Measurements from ENCODE around the gene PAQR3. TPM values are rescaled to one million over a fixed set of nuclear protein-coding genes. Genes with fewer than 3 reads are reported as not detected.

PAQR3 gene
- total and polyA plus RNA-seq, 8 donors, result 0.84 to 5.0 (median 2.5) TPM

- intact Hi-C loops (cut with DNase I), result no loop called here
- H3K36me3 ChIP-seq, result no peaks in the 10 kb centered on the region
- no peak for TF ChIP-seq CTCF (IDR thresholded peaks at IDR 0.05)
- no peaks in the 10 kb centered on the region for H3K9me3 ChIP-seq
- no peaks in the 10 kb centered on the region for H3K4me1 ChIP-seq
- no peaks in the 10 kb centered on the region for H3K27me3 ChIP-seq
- H3K27ac ChIP-seq, result no peak overlapping the region
- FAIRE-seq (no peak), DNase-seq (no peak), ATAC-seq (peak in 1 of 4 donors; percentile 47)
- no peak overlapping the region for H3K4me3 ChIP-seq
- WGBS, 2 donors, result 91 to 92% methylated on average over 1 of the region's 1 CpG
Measured at GRCh38 chr4:78971326-78971725, 32.1 kb upstream of the PAQR3 start.

DNA sequence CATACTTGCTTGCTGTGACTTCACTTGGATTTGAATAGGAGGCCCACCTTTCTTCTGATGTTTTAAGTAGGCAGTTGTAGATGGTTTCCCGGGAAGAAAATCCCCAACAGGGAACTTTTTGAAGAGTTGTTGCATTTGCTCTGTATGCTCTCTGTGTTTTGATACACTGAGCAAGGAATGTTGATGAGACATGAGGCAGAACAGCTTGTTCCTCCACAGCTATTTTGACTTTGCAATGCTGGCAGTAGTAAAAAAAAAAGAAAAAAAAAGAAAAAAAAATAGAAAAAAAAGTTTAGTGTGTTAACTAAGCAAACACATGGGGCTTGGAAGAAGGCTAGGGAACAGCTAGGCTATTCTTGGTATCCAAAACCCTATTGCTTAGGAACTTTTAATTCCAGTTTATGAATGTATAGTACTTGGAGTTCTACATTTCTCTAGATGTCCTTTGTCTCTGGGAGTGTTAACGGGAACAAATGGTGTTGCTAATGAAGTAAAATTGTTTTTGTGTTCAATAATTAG, 23.4 kb upstream of the PAQR3 start:
- whole genome bisulfite sequencing, 2 donors, result 84 to 90% methylated on average over 2 of the region's 2 CpGs
- DNase-seq (no peak), ATAC-seq (no peak), FAIRE-seq (no peak)
- Histone ChIP-seq H3K4me3 (no peak overlapping the region), H3K27me3 (no peaks in the 10 kb centered on the region), H3K27ac (no peak overlapping the region), H3K9me3 (no peaks in the 10 kb centered on the region), H3K36me3 (no peaks in the 10 kb centered on the region), H3K4me1 (no peaks in the 10 kb centered on the region)
- TF ChIP-seq CTCF (IDR thresholded peaks at IDR 0.05), result no peak
- intact Hi-C loops (cut with DNase I), result no loop called here

GRCh38 chr4:78960926-78961325, 21.7 kb upstream of the PAQR3 start:
- H3K36me3 ChIP-seq, result no peaks in the 10 kb centered on the region
- TF ChIP-seq CTCF (IDR thresholded peaks at IDR 0.05), result no peak
- no peak for DNase-seq
- H3K4me1 ChIP-seq, result no peaks in the 10 kb centered on the region
- 68 to 76% methylated on average over 3 of the region's 3 CpGs for WGBS, 2 donors
- H3K27ac ChIP-seq, result no peak overlapping the region
- no peaks in the 10 kb centered on the region for H3K27me3 ChIP-seq
- intact Hi-C loops (cut with DNase I), result no loop called here
- no peak overlapping the region for H3K4me3 ChIP-seq
- H3K9me3 ChIP-seq, result no peaks in the 10 kb centered on the region
- no peak for ATAC-seq
- no peak for FAIRE-seq

- H3K4me3 ChIP-seq, result no peak overlapping the region
- no peak overlapping the region for H3K27ac ChIP-seq
- TF ChIP-seq CTCF (IDR thresholded peaks at IDR 0.05), result no peak
- intact Hi-C loops (cut with DNase I), result loop anchor here in 2 of 3 donors (10.0 kb wide), 1 partner anchor 1258 kb away; no protein-coding TSS in a partner anchor
- no peak for ATAC-seq
- 82 to 86% methylated on average over 5 of the region's 5 CpGs for WGBS, 2 donors
- H3K4me1 ChIP-seq, result no peaks in the 10 kb centered on the region
- no peaks in the 10 kb centered on the region for H3K36me3 ChIP-seq
- FAIRE-seq, result no peak
- no peaks in the 10 kb centered on the region for H3K9me3 ChIP-seq
- no peak for DNase-seq
- no peaks in the 10 kb centered on the region for H3K27me3 ChIP-seq
Measured at GRCh38 chr4:78956975-78957374, 17.7 kb upstream of the PAQR3 start.

DNA sequence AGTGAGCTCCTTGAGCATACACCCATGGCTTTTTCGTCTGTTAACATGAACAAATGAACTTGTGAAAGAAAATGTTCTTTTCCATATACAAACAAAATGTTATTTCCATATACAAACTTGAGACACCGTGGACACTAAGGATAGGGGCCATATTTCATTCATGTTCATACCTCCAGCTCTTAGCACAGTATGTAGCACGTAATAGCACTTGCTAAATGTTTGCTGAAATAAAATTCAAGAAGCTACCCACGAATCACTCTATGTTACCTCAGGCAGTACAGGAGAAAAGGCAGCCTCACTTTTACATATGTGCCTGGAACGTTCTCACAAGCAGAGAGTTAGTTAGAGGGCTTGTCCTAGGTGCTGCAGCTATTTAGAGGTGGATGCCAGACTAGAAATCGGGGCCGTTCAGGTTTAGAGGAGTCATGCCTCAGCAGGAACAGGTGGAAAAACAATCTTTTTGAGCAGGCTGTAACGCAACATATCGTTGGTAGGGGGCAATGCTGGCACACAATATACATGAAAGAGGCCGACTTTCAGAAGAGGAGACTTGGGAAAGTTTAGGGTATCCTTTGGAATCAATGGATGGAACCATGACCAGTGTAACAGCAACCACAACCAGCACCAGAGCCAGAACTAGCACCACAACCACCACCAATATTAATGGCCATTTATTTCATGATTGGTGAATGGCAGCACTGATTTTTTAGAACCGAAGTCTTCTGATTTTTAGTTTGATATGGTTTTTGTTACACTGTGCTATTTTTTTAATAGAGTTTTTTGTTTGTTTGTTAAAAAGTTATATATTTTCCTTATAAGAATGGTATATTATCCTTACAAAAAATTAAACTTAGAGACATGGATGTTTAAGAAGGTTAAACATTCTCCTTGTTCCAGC, 14.8 kb upstream of the PAQR3 start:
- no peak for DNase-seq
- peak in 1 of 4 donors; percentile 15 for TF ChIP-seq CTCF (IDR thresholded peaks at IDR 0.05)
- H3K4me1 ChIP-seq, result no peaks in the 10 kb centered on the region
- no peak overlapping the region for H3K4me3 ChIP-seq
- intact Hi-C loops (cut with DNase I), result loop anchor here (5.0 to 10.0 kb wide), 2 partner anchors 1258 to 1261 kb away; no protein-coding TSS in a partner anchor
- H3K9me3 ChIP-seq, result no peaks in the 10 kb centered on the region
- 35 to 36% methylated on average over 11 of the region's 11 CpGs for WGBS, 2 donors
- H3K27ac ChIP-seq, result no peak overlapping the region
- ATAC-seq, result peak in 2 of 4 donors; percentile 51 to 53
- no peaks in the 10 kb centered on the region for H3K27me3 ChIP-seq
- H3K36me3 ChIP-seq, result no peaks in the 10 kb centered on the region
- no peak for FAIRE-seq
